Measurements from ENCODE around the gene ZDHHC1.

The ZDHHC1 gene

GRCh38 chr16:67346341-67346740 is 69.9 kb downstream of the ZDHHC1 start:
- DNase-seq: no peak

DNA sequence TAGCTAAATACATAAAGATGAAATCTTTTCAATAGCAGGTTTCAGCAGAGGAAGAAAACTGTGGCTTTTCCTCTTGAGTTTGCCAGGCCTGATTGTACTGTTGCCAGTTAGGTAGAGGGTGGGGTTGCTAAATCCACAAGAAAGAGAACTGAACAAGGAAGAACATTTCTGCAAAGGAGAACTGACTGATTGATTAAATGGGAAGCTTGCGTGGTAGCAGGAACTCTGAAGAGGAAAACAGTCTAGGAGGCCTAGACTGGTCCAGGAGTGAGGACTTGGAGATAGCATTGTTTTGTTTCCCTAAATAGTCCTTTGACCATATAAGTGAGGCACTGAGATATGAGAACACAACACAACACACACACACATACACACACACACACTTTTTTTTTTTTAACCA is 70.9 kb downstream of the ZDHHC1 start:
- DNase-seq: no peak

Data from fibroblast of skin of right biceps (primary cell).